ENCODE measurements around the gene TMEM17. TPM values are rescaled to one million over a fixed set of nuclear protein-coding genes. Genes with fewer than 3 reads are reported as not detected.

The TMEM17 gene
- total and polyA plus RNA-seq, 2 donors (not counting 3 experiments of a cell fraction or from before 2014, with no cell fraction given), result 0.91 to 2.0 TPM

- no peak overlapping the region for H3K9ac ChIP-seq (replicated peaks; ENCODE audit: extremely low read depth, insufficient read depth, low read length)
- no peaks in the 10 kb centered on the region for H3K79me2 ChIP-seq (ENCODE audit: control insufficient read depth, insufficient read depth, low read length)
- no peak overlapping the region for H2AFZ ChIP-seq (ENCODE audit: low read depth, low read length)
- BruUV-seq (replicated peaks), result no TSS peak
- H3K27me3 ChIP-seq (ENCODE audit: control insufficient read depth in 2 of 2, insufficient read depth in 2 of 2, low read length in 2 of 2), result peaks cover 0 to 3% of the 10 kb centered on the region in 2 experiments
- no peaks in the 10 kb centered on the region for H3K9me3 ChIP-seq (replicated peaks; ENCODE audit: control insufficient read depth, insufficient read depth, low read length)
- no peaks in the 10 kb centered on the region for H3K4me1 ChIP-seq (ENCODE audit: control insufficient read depth, extremely low read depth, insufficient read depth, low read length)
- no peak for DNase-seq (ENCODE audit: low read depth, low spot score)
- TF ChIP-seq CTCF (IDR thresholded peaks at IDR 0.05; ENCODE audit: extremely low read depth in 1 of 2, insufficient read depth in 1 of 2, low read depth in 1 of 2, low read length in 2 of 2) (no peak), MAX (IDR thresholded peaks at IDR 0.05; ENCODE audit: insufficient read depth, insufficient read length) (no peak), EZH2 (IDR thresholded peaks at IDR 0.05; ENCODE audit: borderline replicate concordance, low read depth, low read length, severe bottlenecking) (no peak), MYC (IDR thresholded peaks at IDR 0.05; ENCODE audit: low read depth, low read length) (no peak), FOS (IDR thresholded peaks at IDR 0.05; ENCODE audit: borderline replicate concordance, insufficient read depth, low read length) (no peak), POLR2AphosphoS5 (IDR thresholded peaks at IDR 0.05; ENCODE audit: insufficient read depth, low read depth, low read length) (no peak), JUN (IDR thresholded peaks at IDR 0.05; ENCODE audit: borderline replicate concordance, insufficient read depth, insufficient read length, low read depth) (no peak)
- H4K20me1 ChIP-seq (replicated peaks; ENCODE audit: control insufficient read depth, extremely low read depth, insufficient read depth, low read length), result no peaks in the 10 kb centered on the region
- intact Hi-C loops (cut with micrococcal nuclease), result loop anchor here (10.0 kb wide), 1 partner anchor 974 kb away; no protein-coding TSS in a partner anchor
- H3K9me1 ChIP-seq (replicated peaks; ENCODE audit: control insufficient read depth, extremely low read depth, insufficient read depth, low read length), result no peaks in the 10 kb centered on the region
- no peak overlapping the region for H3K4me2 ChIP-seq (ENCODE audit: insufficient read depth, low read length)
- H3K36me3 ChIP-seq (ENCODE audit: control insufficient read depth in 2 of 2, extremely low read depth in 1 of 2, insufficient read depth in 2 of 2, low read length in 2 of 2), result no peaks in the 10 kb centered on the region
- CTCF ChIA-PET, result interaction anchor here (2.6 kb wide), 1 partner anchor 324 kb away, joined by 7 read pairs; no protein-coding TSS in a partner anchor
- H3K27ac ChIP-seq (ENCODE audit: insufficient read depth, low read depth, low read length), result no peak overlapping the region
- dilution Hi-C loops (cut with MboI; ENCODE audit: extremely low pct_ligation_motif_present, low sequenced_read_pairs), result no loop called here
- no peak for FAIRE-seq
- POLR2A ChIA-PET, result no interaction called here
- no peak overlapping the region for H3K4me3 ChIP-seq (replicated peaks in 1 of 3; ENCODE audit: insufficient read depth in 1 of 3, low read depth in 1 of 3, low read length in 3 of 3)
These were observed 55.2 kb downstream of the TMEM17 start for GRCh38 chr2:62450716-62451191.

Small RNA genes lying within 50 kb of the gene (small RNA-seq; reads per million reads assigned to genes)
- gene AC107083.1 (ENCODE audit: insufficient read depth, insufficient read length, low read depth, low replicate concordance) (not detected), gene RN7SL18P (ENCODE audit: insufficient read depth, insufficient read length, low read depth, low replicate concordance) (not detected)

Other genes starting within 250 kb of the TMEM17 start
- 31.6 and 34.8 TPM in 2 replicates for gene EHBP1, start 199.5 kb upstream of the TMEM17 start, total RNA-seq
- 5.0 and 8.4 TPM in 2 replicates for gene EHBP1, start 199.5 kb upstream of the TMEM17 start, polyA plus RNA-seq